ENCODE data around the gene ABHD3.

Gene ABHD3

GRCh38 chr18:21602299-21602587 is 102.3 kb downstream of the ABHD3 start:
- DNase-seq (ENCODE audit: low read depth): no peak
- H3K4me3 ChIP-seq (ENCODE audit: low read depth, low read length): no peak overlapping the region
- no peak for TF ChIP-seq CTCF (IDR thresholded peaks at IDR 0.05; ENCODE audit: low read depth, low read length, missing control alignments)
